PFSK-1 (cell line): Measurements from ENCODE around the gene ZNF622. TPM values are rescaled to one million over a fixed set of nuclear protein-coding genes. Genes with fewer than 3 reads are reported as not detected.

Experiments used
- FOXP2 ChIP-seq: optimal IDR thresholded peaks from 2 replicates; pipeline ENCODE3; 2011; ENCODE audit warnings: borderline replicate concordance, control low read depth, inconsistent platforms; ENCODE audit not compliant: insufficient read depth; ENCODE audit errors: extremely low read length, extremely low read depth
- POLR2AphosphoS5 ChIP-seq: IDR thresholded peaks from 2 replicates; pipeline ENCODE4 v1.6.1; 2012; ENCODE audit warnings: low read depth, mild to moderate bottlenecking, control low read depth, low read length, moderate library complexity
- REST ChIP-seq, 2 experiments: IDR thresholded peaks; 2 replicates each; pipeline versions ENCODE4 v1.6.1 to v1.8.0; 2011 to 2012; ENCODE audit warnings: low read depth in 2 of 2, low read length in 2 of 2, control low read depth in 1 of 2, inconsistent platforms in 1 of 2, mild to moderate bottlenecking in 1 of 2, moderate library complexity in 1 of 2; ENCODE audit not compliant: insufficient read depth in 1 of 2
- SIN3A ChIP-seq: IDR thresholded peaks from 2 replicates; pipeline ENCODE4 v1.6.1; 2012; ENCODE audit warnings: mild to moderate bottlenecking, low read length, moderate library complexity, borderline replicate concordance; ENCODE audit not compliant: insufficient read depth
- TAF1 ChIP-seq: IDR thresholded peaks from 2 replicates; pipeline ENCODE4 v1.6.1; 2012; ENCODE audit warnings: low read length, control low read depth, borderline replicate concordance; ENCODE audit not compliant: insufficient read depth
- polyA plus RNA-seq: library from polyadenylated mRNA; unstranded; fragments of >200 nt; gene quantifications from one replicate; pipeline ENCODE4 v1.2.1, GENCODE V29; 2012; ENCODE audit warnings: low read depth, missing spikeins; ENCODE audit not compliant: insufficient read length

The ZNF622 gene
- 60.7 TPM for polyA plus RNA-seq

GRCh38 chr5:16465544-16466432 is at the start of gene ZNF622:
Gene ZNF622, minus strand, starts transcription at chr5:16465800. Its CDS starts 135 bp downstream, at chr5:16465665.
- TF ChIP-seq REST (IDR thresholded peaks at IDR 0.05; ENCODE audit: insufficient read depth in 1 of 2, low read depth in 2 of 2, low read length in 2 of 2) (no peak), SIN3A (peak; percentile 66; the same call in 1 of the 2 replicates), POLR2AphosphoS5 (peak; percentile 97), FOXP2 (peak; percentile 74), TAF1 (peak; percentile 89; the same call in 1 of the 2 replicates)

- no peak for TF ChIP-seq SIN3A
Measured at GRCh38 chr5:16510098-16510497, 44.5 kb upstream of the ZNF622 start.

GRCh38 chr5:16508730-16509531 is 43.3 kb upstream of the ZNF622 start:
- TF ChIP-seq TAF1 (no peak), FOXP2 (no peak), POLR2AphosphoS5 (no peak), REST (IDR thresholded peaks at IDR 0.05; ENCODE audit: insufficient read depth in 1 of 2, low read depth in 2 of 2, low read length in 2 of 2) (no peak), SIN3A (no peak)

- TF ChIP-seq FOXP2: no peak
- no peak for TF ChIP-seq SIN3A
- TF ChIP-seq POLR2AphosphoS5: no peak
- TF ChIP-seq TAF1: no peak
- no peak for TF ChIP-seq REST (IDR thresholded peaks at IDR 0.05; ENCODE audit: insufficient read depth in 1 of 2, low read depth in 2 of 2, low read length in 2 of 2)
Measured at GRCh38 chr5:16507716-16508115, 42.1 kb upstream of the ZNF622 start.

- TF ChIP-seq POLR2AphosphoS5 (no peak), REST (IDR thresholded peaks at IDR 0.05; ENCODE audit: insufficient read depth in 1 of 2, low read depth in 2 of 2, low read length in 2 of 2) (no peak)
Measured at GRCh38 chr5:16505904-16506303, 40.3 kb upstream of the ZNF622 start.
